Epithelial cell of proximal tubule (primary cell): ENCODE data around the gene NMRAL1. TPM values are rescaled to one million over a fixed set of nuclear protein-coding genes. Genes with fewer than 3 reads are reported as not detected.

Experiments used
- DNase-seq: peaks from one replicate; pipeline ENCODE4 v3.0.0-alpha.2; 2011; ENCODE audit warnings: low read depth
- H3K4me3 ChIP-seq: 2 replicates; pipeline ENCODE4 v1.5.1; 2011; ENCODE audit warnings: low read depth, mild to moderate bottlenecking, low read length
- total RNA-seq: library from RNA; depleted of rRNA; stranded (reverse); fragments of >200 nt; gene quantifications from 2 replicates; pipeline ENCODE4 v1.2.3, GENCODE V29; 2015
- TF ChIP-seq, protein P1 (sequence below): conservative IDR thresholded peaks from 2 replicates; pipeline ENCODE4 v1.5.1; 2012; ENCODE audit warnings: low read depth, mild to moderate bottlenecking, low read length

Gene NMRAL1
- total RNA-seq, 1 donor from 2014 or later = 177 TPM

DNA sequence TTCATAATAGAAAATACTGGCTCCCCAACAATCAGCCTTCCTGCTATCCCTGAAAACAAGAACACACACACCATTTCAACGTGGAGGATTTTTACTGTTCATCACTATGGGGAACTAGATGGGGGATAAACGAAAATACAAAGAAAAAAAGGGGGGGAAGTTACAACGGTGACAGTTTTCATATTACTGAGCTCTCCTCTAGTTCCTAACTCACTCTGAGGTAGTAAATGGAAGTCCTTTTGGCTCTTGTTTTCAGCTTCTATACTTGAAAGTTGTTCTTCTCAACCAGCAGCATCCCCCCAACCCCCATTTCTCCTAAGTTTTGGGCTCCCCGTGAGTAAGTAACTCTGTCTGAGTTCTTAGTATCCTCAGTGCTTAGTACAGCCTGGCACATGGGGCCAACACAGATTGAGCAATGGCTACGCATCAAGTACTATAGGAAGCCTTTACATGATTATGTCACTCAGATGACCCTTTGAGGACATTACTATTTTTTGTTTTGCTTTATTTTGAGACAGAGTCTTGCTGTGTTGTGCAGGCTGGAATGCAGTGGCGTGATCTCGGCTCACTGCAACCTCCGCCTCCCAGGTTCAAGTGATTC lies 53.8 kb downstream of the NMRAL1 start:
- no peak for DNase-seq
- TF ChIP-seq, protein P1, sequence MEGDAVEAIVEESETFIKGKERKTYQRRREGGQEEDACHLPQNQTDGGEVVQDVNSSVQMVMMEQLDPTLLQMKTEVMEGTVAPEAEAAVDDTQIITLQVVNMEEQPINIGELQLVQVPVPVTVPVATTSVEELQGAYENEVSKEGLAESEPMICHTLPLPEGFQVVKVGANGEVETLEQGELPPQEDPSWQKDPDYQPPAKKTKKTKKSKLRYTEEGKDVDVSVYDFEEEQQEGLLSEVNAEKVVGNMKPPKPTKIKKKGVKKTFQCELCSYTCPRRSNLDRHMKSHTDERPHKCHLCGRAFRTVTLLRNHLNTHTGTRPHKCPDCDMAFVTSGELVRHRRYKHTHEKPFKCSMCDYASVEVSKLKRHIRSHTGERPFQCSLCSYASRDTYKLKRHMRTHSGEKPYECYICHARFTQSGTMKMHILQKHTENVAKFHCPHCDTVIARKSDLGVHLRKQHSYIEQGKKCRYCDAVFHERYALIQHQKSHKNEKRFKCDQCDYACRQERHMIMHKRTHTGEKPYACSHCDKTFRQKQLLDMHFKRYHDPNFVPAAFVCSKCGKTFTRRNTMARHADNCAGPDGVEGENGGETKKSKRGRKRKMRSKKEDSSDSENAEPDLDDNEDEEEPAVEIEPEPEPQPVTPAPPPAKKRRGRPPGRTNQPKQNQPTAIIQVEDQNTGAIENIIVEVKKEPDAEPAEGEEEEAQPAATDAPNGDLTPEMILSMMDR = no peak
- H3K4me3 ChIP-seq = no peak overlapping the region

DNA sequence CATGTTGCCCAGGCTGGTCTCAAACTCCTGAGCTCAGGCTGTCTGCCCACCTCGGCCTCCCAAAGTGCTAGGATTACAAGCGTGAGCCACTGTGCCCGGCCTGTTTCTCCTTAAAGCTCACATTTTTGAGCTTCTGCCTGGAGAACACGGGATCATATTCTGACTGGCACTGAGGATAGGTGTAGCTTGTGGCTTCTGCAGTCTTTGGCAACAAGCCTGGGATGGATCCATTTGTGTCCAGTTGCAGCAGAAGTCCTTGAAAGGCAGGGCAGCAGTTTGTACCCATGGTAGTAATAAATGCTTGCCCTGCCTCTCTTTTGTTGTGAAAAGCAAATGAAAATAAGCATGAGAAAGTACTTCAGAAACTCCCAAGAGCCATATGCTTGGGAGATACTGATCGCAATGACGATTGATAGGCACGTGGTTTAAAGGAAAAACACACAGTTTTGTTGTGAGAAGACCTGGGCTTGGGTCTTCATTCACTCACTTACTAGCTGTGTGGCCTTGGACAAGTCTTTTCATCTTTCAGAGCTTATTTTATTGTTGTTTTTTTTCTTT lies 54.9 kb downstream of the NMRAL1 start:
- TF ChIP-seq, protein P1 = no peak
- DNase-seq = no peak

DNA sequence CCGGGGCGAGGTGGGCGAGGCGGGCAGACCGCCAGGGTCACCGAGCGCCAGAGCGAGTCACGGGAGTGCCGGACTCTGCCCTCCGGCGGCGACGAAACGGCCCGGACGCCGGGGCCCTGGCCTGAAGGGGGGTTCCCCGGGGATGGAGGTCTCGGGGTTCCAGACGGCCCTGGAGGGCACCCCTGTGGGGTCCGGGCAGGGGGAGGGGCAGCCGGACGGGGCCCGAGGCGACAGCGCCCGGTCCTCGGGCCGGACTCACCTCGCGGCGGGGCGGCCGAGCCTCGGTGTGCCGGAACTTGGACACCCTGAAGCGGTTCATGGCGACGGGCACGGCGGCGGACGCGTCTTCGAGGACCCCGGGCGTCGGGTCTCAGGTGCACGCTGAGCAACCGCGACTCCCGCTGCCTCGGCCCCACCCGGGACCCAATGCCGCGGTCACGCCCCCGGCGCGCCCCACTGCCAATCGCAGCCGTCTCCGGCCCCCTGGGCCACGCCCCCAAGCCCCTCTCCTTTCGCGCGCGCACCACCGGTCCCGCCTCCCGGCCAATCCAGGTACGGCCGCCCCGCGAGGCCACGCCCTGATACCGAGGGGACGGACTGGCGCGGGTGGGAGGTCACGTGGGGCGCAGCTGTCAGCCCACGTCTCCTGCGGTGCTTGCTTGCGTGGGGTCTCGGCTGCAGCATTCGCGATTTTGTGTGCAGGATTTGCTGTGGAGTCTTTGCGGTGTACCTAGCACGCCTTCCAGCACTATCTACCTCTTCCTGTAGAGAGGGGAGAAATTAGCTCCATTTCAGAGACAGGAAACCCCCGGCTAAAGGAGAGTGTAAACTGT lies 58.0 kb downstream of the NMRAL1 start, which contains the start of gene CORO7:
Gene CORO7 (minus strand): TSS at position 397 of the 833 bp plus-strand sequence. CDS start 78 bp downstream, at position 319.
- DNase-seq = no peak
- H3K4me3 ChIP-seq = peak within 1 kb of the TSS; percentile 95
- TF ChIP-seq, protein P1 = no peak

More for the DNA sequence above, 54.9 kb downstream of the NMRAL1 start:
- no peak overlapping the region for H3K4me3 ChIP-seq

DNA sequence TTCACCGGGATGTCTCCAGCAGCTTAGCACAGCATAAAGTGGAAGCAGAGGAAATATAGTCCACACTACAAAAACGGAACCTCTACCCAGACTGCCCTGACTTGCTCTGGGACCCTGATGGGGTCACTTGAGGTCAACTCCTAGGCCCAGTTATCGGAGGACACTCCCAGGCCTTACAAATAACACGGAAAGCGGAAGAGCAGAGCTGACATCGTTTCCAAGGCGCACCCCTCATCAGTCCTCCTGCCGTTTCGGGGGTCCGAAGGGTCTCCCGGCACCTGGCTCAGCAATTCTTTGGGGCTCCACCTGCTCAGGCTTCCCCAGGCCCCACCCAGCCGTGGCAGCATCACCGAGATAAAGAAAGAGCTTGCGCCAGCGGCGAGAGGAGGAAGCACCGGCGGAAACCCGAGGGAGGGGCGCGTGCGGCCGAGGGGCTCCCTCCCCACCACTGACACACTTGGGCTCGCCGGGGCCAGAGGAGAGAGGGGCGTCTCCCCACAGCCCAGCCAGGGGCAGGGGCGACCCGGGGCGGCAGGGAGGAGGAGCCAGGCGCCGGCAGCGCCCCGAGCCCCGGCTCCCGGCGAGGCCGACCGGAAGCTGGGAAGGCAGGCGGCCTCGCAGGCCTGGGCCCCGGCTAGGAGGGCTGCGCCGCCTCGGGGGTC lies 58.8 kb downstream of the NMRAL1 start:
- TF ChIP-seq, protein P1 = no peak
- H3K4me3 ChIP-seq = peak overlapping the region; percentile 95
- DNase-seq = no peak

DNA sequence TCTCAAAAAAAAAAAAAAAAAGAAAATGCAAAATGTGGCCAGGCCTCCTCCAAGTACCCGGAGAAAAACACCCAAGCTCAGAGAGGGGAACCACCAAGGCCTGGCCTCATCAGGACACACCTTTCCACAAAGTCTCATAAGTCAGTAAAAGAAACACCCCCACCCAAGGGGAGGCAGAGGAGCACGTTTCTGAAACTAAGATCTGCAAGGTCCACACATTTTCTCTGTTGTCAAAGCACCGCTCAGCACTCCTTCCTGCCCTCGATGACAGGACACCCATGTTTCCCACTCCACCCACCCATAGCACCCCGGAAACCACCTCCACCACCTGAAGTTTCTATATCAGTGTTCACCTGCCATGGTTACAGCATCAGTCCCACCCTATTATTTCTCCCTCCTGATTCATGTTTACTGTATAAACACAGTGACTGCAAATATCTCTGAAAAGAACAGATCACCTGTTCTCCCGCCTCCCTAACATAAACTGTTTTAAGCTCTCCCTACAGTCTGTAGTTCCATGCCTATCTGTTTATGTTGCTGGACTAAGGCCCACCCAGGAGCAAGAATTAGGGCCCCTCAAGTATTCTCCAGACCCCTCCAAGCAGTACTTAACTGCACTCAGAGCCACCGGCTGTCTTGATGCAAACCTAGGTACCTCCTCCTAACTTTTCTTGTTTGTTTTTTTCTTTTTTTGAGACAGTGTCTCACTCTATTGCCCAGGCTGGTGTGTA lies 60.1 kb downstream of the NMRAL1 start:
- H3K4me3 ChIP-seq = no peak overlapping the region
- TF ChIP-seq, protein P1 = no peak
- no peak for DNase-seq

DNA sequence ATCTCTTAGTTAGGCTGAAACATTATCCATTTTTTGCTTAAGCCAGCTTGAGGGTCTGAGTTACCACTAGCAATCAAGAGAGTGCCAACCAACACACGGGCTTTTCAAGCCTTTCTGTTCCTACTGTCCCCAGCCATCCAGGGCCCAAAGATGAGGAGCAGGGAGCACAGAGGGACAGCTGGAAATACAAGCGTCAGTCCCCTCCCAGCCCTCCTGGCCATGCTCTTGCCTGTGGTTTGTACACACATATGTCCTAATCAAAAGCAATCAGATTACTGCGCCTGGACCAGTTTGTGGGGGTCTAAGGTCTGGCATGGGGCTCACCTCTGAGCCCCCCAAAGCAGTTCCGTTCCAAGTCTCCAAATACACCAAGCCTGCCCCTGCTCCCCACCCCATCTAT lies 61.6 kb downstream of the NMRAL1 start:
- TF ChIP-seq, protein P1 = no peak
- no peak for DNase-seq
- no peak overlapping the region for H3K4me3 ChIP-seq
